ENCODE results near the gene CAP2. TPM values are rescaled to one million over a fixed set of nuclear protein-coding genes. Genes with fewer than 3 reads are reported as not detected.

Gene CAP2, protein sequence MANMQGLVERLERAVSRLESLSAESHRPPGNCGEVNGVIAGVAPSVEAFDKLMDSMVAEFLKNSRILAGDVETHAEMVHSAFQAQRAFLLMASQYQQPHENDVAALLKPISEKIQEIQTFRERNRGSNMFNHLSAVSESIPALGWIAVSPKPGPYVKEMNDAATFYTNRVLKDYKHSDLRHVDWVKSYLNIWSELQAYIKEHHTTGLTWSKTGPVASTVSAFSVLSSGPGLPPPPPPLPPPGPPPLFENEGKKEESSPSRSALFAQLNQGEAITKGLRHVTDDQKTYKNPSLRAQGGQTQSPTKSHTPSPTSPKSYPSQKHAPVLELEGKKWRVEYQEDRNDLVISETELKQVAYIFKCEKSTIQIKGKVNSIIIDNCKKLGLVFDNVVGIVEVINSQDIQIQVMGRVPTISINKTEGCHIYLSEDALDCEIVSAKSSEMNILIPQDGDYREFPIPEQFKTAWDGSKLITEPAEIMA
- total RNA-seq: 10 to 100 TPM; 69.6 to 79.5 TPM
- long read RNA-seq, transcript CAP2-201 (13 exons, 3,316 nt): major isoform, 88 of 107 reads
- long read RNA-seq, partial matches to known transcripts: 6 of 107 reads
- long read RNA-seq, other reads (novel, unspliced or antisense): 11 of 107 reads

DNA sequence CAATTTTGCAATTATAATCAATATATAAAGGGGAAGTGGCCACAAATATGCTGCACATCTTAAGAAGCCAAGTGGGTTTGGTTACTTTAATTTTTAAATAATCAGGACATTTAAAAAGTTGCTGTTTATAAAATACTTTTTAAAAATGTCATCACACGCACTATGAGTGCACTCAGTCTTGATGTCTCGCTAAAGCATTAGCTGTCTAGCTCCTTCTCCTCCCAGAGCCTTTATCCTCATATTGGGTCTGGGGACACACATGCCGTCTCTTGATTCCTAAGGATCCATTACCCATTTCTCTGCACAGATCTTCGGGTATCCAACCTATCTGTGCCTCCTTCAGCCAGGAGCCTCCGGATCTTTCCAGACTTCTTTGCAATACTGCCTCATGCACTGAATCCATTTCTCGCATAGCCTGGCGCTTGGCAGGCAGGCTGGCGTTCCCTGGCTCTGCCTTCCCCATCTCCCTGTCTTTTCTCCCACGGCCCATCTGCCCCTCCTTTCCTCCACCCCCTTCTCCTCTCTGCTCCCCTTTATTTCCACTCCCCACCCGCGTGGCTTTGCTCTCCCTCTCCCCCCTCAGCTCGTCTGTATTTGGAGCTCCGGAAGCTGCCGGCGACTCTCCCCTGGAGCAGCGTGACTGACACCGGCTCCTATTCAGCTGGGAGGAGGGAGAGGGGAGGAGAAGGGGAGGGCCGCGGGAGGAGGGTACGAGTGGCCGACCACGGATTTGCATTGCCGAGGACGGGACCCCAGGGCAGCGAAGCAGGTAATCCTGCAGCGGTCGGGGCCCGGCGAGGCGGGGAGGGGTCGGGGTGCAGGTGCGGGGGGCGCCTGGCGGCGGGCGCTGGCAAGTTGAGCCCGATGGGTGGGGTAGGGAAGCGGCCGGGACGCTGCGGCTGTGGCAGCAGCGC is at the start of gene CAP2:
Gene CAP2, plus strand, starts transcription at position 618 of the 914 bp plus-strand sequence. CDS start 27,961 bp downstream, outside the sequence.
- ATAC-seq (peak; percentile 92), DNase-seq (peak; percentile 65)
- intact Hi-C loops (cut with DNase I): loop anchor here in 1 of 2 donors (10.0 kb wide), 1 partner anchor 98 kb away; no protein-coding TSS in a partner anchor

DNA sequence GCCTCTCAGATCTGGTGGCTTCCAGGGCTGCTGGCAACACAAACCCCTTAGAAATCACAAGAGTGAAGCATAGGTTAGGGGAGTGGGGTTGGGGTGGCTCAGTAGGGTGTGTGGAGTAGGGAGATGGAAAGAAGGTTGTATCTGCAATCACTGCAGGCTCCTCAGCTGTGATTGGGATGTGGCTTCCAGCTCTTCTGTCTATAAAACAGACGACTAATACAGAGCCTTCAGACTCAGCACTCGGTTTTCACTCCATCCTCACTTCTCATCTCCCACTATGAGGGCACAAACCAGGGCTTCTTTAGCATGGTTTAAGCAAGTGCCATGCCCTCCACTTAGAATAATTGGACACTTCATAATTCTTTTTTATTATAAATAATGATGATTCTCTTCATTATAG is 46.4 kb upstream of the CAP2 start:
- intact Hi-C loops (cut with DNase I): no loop called here
- ATAC-seq: no peak

DNA sequence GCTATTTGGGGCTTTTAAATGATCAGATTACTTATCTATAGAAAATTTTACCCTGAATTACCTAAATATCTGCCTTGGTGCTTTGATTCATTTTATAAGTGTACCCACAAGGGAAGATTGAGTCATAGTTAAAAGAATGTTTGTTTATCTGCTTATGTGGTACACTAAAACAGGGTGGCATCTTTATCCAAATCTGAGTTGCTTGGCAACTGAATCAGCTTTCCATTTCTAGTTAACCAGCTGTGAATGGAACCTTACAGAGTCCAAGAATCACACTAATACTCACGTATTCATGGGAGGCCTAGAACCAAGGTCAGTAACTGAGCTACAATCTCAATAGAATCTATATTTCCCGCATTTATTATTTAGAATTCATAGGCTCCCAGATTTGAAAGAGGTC is 44.0 kb upstream of the CAP2 start:
- ATAC-seq (no peak), DNase-seq (no peak)
- intact Hi-C loops (cut with DNase I): no loop called here

More for the DNA sequence above, 46.4 kb upstream of the CAP2 start:
- DNase-seq: no peak

DNA sequence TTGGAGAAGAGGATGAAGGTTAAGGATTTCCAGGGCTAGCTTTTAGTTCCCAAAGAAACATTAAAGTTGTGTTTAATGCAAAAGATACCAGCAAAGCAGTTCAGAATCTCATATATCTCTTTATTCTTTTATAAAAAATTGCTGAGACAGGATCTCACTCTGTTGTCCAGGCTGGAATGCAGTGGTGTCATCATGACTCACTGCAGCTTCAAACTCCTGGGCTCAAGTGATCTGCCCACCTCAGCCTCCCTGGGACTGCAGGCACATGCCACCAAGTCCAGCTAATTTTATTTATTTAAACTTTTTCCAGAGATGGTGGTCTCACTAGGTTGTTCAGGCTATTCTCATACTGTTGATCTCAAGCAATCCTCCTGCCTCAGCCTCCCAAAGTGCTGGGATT is 41.1 kb upstream of the CAP2 start:
- DNase-seq (no peak), ATAC-seq (no peak)
- intact Hi-C loops (cut with DNase I): no loop called here

DNA sequence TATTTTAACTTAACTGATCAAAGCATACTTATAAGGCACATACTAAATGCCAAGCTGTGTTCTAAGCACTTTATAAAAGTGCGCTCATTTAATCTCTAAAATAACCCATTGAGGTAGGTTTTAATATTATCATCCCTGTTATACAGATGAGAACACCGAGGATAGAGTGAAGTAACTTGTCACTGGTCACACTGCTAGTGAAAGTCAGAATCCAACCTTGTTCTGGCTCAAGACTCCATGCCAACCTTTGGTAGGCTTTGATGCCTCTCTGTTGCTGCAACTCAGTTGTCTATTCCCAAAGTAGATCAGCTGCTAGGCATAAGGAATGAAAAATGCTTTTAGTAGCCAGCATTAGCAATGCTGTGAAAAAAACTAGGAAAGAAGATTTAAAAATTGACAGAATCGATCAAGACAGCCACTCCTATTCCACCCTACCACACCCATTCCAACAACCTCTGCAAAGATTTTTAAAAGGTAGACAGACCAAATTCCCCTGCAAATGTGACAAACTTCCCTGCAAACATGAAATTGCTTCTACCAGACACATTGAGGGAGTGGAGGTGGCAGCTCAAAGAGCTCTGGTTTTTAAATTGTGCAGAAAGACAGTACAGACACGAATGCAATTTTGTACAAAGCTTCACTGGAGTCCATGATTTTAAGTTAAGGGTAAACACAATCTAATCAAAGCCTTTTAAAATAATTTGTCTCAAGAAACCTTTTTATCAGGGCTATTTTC is 39.8 kb upstream of the CAP2 start:
- intact Hi-C loops (cut with DNase I): no loop called here
- ATAC-seq: no peak
- no peak for DNase-seq

DNA sequence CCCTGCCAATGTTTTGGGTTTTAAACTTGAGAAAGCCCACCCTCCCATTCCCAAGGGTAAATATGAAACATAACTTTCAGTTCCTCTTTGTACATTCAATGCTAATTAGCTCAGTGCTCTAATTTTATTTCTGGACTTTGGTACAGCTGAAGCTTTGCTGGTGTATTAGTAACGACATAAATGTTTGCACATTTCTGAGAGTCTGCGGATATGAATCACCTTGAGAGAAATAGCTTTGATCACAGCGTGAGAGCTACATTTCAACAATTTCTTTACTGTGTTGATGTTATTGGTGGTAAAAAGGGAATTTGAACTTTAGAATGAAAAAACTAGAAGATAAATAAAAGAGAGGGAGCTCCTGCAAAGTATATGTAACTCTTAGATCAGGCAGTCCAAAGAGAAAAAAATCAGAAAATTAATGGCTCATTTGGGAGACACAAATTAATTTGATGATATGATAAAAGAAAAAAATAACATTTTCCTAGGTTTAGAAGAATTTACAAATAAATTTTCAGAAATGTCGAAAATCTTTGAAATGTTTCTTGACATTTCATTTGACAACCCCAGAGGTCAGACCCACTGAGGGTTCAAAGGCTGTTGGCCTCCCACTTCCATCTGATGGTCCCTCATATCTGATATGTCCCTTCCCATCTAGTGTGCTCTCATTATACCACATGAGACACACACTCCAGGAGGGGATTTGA is 38.5 kb upstream of the CAP2 start:
- ATAC-seq (no peak), DNase-seq (no peak)
- intact Hi-C loops (cut with DNase I): no loop called here

DNA sequence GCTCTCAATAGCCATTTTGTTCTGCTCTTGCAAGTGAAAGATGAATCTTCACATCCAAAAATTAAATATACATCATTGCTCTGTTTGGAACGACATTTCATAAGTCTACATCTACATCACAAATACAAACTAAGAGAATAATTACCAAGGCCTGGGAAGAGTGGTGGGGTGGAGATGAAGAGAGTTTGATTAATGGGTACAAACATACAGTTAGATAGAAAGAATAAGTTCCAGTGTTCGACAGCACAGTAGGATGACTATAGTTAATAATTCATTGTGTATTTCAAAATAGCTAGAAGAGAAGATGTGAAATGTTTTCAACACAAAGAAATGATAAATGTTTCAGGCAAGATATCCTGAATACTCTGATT is 38.0 kb upstream of the CAP2 start:
- ATAC-seq (no peak), DNase-seq (no peak)
- intact Hi-C loops (cut with DNase I): no loop called here

DNA sequence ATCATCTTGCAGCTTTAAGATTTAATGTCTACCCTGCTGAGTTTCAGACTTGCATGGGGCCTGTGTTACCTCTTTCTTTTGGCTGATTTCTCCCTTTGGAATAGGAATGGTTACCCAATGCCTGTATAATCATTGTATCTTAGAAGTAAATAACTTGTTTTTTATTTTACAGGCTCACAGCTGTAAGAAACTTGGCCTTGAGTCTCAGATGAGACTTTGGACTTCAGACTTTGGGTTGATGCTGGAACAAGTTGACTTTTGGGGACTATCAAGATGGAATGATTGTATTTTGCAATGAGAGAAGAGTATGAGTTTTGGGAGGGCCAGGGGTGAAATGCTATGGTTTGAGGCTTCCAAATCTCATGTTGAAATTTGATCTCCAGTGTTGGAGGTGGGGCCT is 34.9 kb upstream of the CAP2 start:
- ATAC-seq (no peak), DNase-seq (no peak)
- intact Hi-C loops (cut with DNase I): no loop called here

DNA sequence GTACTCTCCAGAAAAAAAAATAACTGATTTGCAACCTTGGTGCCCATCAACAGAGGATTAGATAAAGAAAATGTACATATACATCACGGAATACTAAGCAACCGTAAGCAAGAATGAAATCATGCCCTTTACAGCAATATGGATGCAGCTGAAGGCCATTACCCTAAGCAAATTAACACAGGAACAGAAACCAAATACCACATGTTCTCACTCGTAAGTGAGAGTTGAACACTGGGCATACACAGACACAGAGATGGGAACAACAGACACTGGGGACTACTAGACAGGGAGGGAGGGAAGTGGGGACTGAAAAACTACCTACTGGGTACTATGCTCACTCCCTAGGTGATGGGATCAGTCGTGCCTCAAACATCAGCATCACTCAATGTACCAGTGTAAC is 32.8 kb upstream of the CAP2 start:
- DNase-seq: no peak
- intact Hi-C loops (cut with DNase I): no loop called here
- no peak for ATAC-seq

DNA sequence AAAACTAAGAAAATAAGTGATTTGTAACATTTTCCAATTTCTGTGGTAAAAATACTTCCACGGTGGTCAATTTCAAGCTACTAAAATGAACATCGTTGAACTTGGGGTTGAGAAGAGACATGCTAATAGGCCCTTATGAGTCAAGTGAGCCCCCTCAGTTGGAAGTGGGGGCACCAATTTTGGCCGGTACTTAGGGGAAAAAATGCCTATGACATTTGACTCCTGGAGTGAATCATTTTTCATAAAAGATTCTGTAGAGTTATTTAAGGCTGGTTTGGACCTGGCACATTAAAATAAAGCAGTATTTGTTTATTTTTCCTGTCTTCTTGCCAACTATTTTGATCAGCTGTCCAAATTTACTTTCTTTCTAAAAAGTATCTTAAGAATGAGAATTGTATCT is 32.4 kb upstream of the CAP2 start:
- no peak for DNase-seq
- intact Hi-C loops (cut with DNase I): no loop called here
- no peak for ATAC-seq

DNA sequence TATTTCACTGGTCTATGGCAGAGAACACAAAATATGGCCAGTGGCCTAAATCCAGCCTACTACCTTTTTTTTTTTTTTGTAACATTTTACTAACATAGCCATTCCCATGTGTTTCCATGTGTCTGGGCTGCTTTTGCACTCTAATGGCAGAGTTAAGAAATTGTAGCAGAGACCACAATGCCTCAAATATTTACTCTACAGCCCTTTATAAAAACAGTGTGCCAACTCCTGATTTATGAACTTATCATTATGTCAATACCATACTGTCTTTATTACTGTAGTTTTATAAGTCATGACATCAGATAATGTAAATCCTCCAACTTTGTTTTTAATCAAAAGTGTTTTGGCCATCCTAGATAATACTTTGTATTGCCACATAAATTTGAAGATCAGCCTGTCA is 27.4 kb upstream of the CAP2 start:
- intact Hi-C loops (cut with DNase I): no loop called here
- no peak for ATAC-seq

DNA sequence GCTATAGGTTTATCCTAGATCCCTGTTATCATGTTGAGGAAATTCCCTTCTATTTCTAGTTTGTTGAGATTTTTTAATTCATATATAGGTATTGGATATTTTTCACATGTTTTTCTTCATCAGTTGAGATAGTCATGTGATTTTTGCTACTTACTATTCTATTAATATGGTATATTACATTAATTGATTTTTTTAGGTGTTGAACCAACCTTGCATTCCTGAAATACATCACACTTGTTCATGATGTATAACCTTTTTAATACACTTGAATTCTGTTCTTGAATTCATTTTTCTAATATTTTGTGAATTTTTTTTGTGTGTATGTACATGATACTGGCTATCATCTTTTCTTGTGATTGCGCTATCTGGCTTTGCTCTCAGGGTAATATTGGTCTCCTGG is 25.5 kb upstream of the CAP2 start:
- ATAC-seq (no peak), DNase-seq (no peak)
- intact Hi-C loops (cut with DNase I): no loop called here

More for the DNA sequence above, 27.4 kb upstream of the CAP2 start:
- DNase-seq: no peak

DNA sequence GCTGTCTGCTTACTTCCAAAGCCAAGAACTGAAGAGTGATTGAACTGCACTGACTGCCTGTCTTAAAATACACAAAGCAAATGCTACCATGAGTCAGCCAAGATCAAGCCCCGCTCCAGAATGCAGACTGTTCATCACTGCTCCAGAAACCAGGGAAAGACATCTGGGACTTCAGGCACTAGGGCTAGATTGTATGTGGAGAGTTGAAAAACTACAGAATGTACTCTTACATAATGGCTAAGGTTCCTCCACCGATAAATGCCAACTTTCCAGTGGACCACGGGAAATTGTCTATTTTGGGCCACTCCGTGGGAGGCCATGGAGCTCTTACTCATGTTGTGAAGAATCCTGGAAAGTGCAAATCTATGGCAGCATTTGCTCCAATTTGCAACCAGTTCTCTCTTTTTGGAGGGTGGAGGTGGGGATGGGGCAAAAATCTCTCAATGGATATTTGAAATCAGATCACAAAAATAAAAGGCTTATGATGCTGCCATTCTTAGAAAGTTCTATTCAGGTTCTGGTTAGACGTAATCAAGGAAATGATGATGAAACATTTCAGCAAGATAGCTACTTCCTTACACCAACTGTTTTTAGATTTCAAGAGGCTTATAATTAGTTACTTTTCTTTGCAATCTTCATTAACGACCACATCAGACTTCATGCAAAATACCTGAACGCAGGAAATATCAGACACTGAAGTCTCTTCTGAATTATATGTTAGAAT is 11.8 kb upstream of the CAP2 start:
- DNase-seq (no peak), ATAC-seq (peak; percentile 44 to 61)
- intact Hi-C loops (cut with DNase I): no loop called here

DNA sequence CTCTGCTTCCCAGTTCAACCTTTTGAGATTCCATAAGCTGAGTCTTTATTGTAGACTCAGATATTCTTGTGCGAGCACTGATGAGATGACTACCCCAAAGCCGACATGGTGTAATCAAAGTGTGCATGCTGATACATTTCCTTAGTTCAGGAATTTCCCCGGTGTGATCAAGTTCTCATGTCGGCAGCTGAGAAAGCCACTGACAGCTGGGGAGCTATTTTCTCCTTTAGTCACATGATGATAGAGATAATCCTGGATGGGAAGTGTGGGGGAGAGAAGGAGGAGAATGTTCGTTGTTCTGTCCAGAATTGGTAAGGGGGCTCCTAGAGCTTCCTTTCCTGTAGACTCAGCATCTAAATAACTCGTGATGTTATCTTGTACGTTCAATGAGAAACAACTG is 7.7 kb upstream of the CAP2 start:
- intact Hi-C loops (cut with DNase I): no loop called here
- ATAC-seq (no peak), DNase-seq (no peak)

DNA sequence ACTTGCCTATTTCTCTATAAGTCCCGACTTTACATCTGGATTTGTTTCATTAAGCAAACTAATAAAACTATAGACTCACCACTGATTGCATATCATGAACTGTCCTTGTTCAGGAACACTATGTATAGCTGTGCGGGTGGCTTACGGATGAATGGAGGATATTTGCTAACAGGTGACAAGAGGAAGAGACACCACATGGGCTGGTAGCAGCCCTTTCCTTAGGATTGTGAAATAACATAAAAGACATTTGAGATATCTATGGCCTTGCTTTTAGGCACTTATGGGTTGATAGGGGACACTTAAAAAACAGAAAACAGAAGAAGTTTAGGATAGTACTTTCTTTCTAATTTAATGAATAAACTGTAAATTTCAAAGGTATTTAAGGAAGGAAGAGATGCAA is 5.0 kb upstream of the CAP2 start:
- ATAC-seq: no peak
- no peak for DNase-seq
- intact Hi-C loops (cut with DNase I): no loop called here

DNA sequence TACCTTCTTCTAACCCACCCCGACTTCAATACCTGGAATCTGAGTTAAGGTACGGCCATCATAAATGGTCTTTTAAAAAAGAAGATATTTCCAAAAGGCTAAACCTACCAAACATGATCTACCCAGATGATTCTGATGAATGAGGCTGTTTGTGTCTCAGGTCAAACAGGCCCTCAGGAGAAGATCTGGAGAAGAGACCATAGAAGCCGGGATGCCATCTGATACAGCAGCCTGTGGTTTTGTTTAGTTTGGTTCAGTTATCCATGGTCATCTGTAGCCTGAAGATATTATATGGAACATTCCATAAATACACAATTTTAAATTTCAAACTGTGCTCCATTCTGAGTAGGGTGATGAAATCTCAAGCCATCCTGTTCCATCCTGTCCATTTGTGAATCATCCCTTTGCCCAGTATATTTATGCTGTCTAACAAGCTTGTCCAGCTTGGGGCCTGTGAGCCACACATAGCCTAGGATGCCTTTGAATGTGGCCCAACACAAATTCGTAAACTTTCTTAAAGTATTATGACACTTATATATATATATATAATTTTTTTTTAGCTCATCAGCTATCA is 4.0 kb upstream of the CAP2 start:
- DNase-seq: no peak
- ATAC-seq: no peak
- intact Hi-C loops (cut with DNase I): no loop called here

DNA sequence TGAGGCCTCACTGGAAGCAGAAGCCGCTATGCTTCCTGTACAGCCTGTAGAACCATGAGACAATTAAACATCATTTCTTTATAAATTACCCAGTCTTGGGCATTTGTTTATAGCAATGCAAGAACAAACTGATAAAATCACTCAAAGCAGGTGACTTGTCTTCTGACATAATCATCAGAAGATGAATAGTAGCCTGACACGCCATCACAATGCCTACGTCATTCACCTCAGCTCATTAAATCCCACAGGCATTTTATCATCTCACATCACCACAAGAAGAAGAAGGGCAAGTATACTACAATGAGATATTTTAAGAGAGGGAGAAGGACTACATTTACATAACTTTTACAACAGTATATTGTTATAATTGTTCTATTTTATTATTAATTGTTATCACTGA is 3.1 kb upstream of the CAP2 start:
- intact Hi-C loops (cut with DNase I): loop anchor here in 1 of 2 donors (10.0 kb wide), 1 partner anchor 95 kb away; no protein-coding TSS in a partner anchor
- ATAC-seq (no peak), DNase-seq (no peak)

DNA sequence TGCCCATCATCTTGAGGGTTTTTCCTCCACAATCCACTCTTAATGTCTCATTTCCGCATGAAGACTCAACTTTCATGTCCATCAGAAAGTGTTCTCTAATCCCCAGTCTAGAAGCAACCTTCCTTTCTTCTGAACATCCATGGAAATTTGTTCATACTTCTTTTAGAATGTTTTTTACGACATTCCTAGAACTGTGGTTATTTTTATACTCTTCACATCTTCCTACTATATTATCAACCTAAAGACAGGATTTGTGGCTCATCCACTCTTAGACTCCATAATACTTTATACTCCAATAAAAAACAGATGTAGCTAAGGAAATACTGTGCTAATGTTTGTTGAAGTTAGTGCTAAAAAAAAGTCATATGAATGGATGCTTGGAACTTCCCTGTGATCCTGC is 1.4 kb upstream of the CAP2 start:
- ATAC-seq: no peak
- intact Hi-C loops (cut with DNase I): loop anchor here in 1 of 2 donors (10.0 kb wide), 1 partner anchor 97 kb away; no protein-coding TSS in a partner anchor

More for the DNA sequence above, 1.4 kb upstream of the CAP2 start:
- DNase-seq: no peak

All from left cardiac atrium (tissue), 4 donors.